HL-60 (cell line): ENCODE results near the gene CEND1.

Experiments used
- DNase-seq, 2 experiments: peaks; one replicate each; pipeline ENCODE4 v3.0.0-alpha.2; 2010 to 2020; ENCODE audit warnings: low read depth in 1 of 2, low spot score in 1 of 2
- H3K27ac ChIP-seq: fragments of 250-450 bp; sonication (Bioruptor Pico); replicated peaks from 2 replicates; pipeline ENCODE4 v1.5.1; 2020; ENCODE audit warnings: mild to moderate bottlenecking, moderate library complexity
- H3K27me3 ChIP-seq: fragments of 250-450 bp; sonication (Bioruptor Pico); 2 replicates; pipeline ENCODE4 v1.5.1; 2021; ENCODE audit warnings: mild to moderate bottlenecking, moderate library complexity; ENCODE audit not compliant: insufficient read depth, poor library complexity, severe bottlenecking
- H3K4me3 ChIP-seq: replicated peaks from 2 replicates; pipeline ENCODE4 v1.5.1; 2011; ENCODE audit warnings: mild to moderate bottlenecking, control low read depth, low read length; ENCODE audit not compliant: insufficient read depth
- CTCF ChIP-seq: IDR thresholded peaks from one replicate; pipeline ENCODE4 v1.5.1; 2011; ENCODE audit warnings: low read length, control low read depth, inconsistent platforms; ENCODE audit not compliant: insufficient read depth
- GABPA ChIP-seq: IDR thresholded peaks from 2 replicates; pipeline ENCODE4 v1.6.1; 2012; ENCODE audit warnings: low read depth
- POLR2AphosphoS5 ChIP-seq: IDR thresholded peaks from 2 replicates; pipeline ENCODE4 v1.6.1; 2012; ENCODE audit warnings: low read depth
- REST ChIP-seq: IDR thresholded peaks from 2 replicates; pipeline ENCODE4 v1.6.1; 2012; ENCODE audit warnings: low read depth; ENCODE audit not compliant: insufficient replicate concordance
- SPI1 ChIP-seq: IDR thresholded peaks from 2 replicates; pipeline ENCODE4 v1.6.1; 2012; ENCODE audit warnings: low read depth, mild to moderate bottlenecking, borderline replicate concordance

CEND1 gene

GRCh38 chr11:818396-819128, 28.7 kb upstream of the CEND1 start, which contains the start of gene PNPLA2:
TSS of gene PNPLA2 (plus strand) at chr11:818914. CDS start at chr11:819719, 805 bp downstream.
- H3K4me3 ChIP-seq: peak within 1 kb of the TSS; percentile 70
- no peak for DNase-seq
- H3K27me3 ChIP-seq: no peaks in the 10 kb centered on the region
- TF ChIP-seq GABPA (no peak), CTCF (no peak), REST (no peak), POLR2AphosphoS5 (no peak), SPI1 (no peak)
- peak within 1 kb of the TSS; percentile 80 for H3K27ac ChIP-seq

GRCh38 chr11:816433-816779, 26.5 kb upstream of the CEND1 start:
- H3K4me3 ChIP-seq: no peak overlapping the region
- H3K27me3 ChIP-seq: no peaks in the 10 kb centered on the region
- TF ChIP-seq GABPA (no peak), POLR2AphosphoS5 (no peak), CTCF (no peak), SPI1 (no peak), REST (no peak)
- no peak overlapping the region for H3K27ac ChIP-seq
- DNase-seq: no peak

GRCh38 chr11:815675-816432, 26.0 kb upstream of the CEND1 start:
- Histone ChIP-seq H3K4me3 (no peak overlapping the region), H3K27me3 (no peaks in the 10 kb centered on the region), H3K27ac (no peak overlapping the region)
- no peak for DNase-seq
- TF ChIP-seq SPI1: no peak
- TF ChIP-seq CTCF: no peak
- TF ChIP-seq POLR2AphosphoS5: no peak
- TF ChIP-seq REST: no peak
- TF ChIP-seq GABPA: no peak
